Nephron (organoid): ENCODE measurements around the gene AAGAB.
"Not testable (repeated sequence)": the region's sequence is repeated elsewhere in the genome, so short reads cannot be mapped to it uniquely, and the experiment has no call there.

Experiments used
- H3K27ac Mint-ChIP-seq, 3 experiments: 2 replicates each; pipeline ENCODE4 v1.8.0; 2020; ENCODE audit warnings: mixed read lengths in 3 of 3, mild to moderate bottlenecking in 2 of 3, moderate library complexity in 1 of 3
- H3K27me3 Mint-ChIP-seq: 2 replicates; pipeline ENCODE4 v1.8.0; 2021; ENCODE audit warnings: low read depth, mild to moderate bottlenecking, moderate library complexity, mixed read lengths
- H3K36me3 Mint-ChIP-seq: 2 replicates; pipeline ENCODE4 v1.8.0; 2020; ENCODE audit warnings: low read depth, mixed read lengths
- H3K4me1 Mint-ChIP-seq: 2 replicates; pipeline ENCODE4 v1.8.0; 2020; ENCODE audit warnings: mixed read lengths
- H3K4me3 Mint-ChIP-seq, 3 experiments: 2 replicates each; pipeline ENCODE4 v1.8.0; 2020; ENCODE audit warnings: mild to moderate bottlenecking in 3 of 3, mixed read lengths in 3 of 3, moderate library complexity in 2 of 3
- H3K9me3 Mint-ChIP-seq: 2 replicates; pipeline ENCODE4 v1.8.0; 2020; ENCODE audit warnings: mixed read lengths
- CTCF ChIP-seq, 3 experiments: fragments of 200-600 bp; sonication (generic); IDR thresholded peaks; one replicate each; pipeline ENCODE4 v1.5.0; 2021; ENCODE audit warnings: antibody characterized with exemption in 3 of 3; ENCODE audit not compliant: unreplicated experiment in 3 of 3

The AAGAB gene

GRCh38 chr15:67290319-67290718, 35.9 kb upstream of the AAGAB start:
- Mint-ChIP-seq H3K27me3 (no peaks in the 10 kb centered on the region), H3K36me3 (peaks cover 3% of the 10 kb centered on the region), H3K9me3 (peaks cover 7% of the 10 kb centered on the region), H3K27ac (no peak overlapping the region), H3K4me1 (no peaks in the 10 kb centered on the region), H3K4me3 (no peak overlapping the region)
- TF ChIP-seq CTCF (IDR thresholded peaks at IDR 0.05; ENCODE audit: unreplicated experiment in 3 of 3) = no peak

GRCh38 chr15:67286400-67286799, 31.9 kb upstream of the AAGAB start:
- H3K4me3 Mint-ChIP-seq, H3K27me3 Mint-ChIP-seq, H3K36me3 Mint-ChIP-seq, H3K27ac Mint-ChIP-seq, H3K4me1 Mint-ChIP-seq: not testable (repeated sequence)
- peaks cover 12% of the 10 kb centered on the region for H3K9me3 Mint-ChIP-seq

GRCh38 chr15:67285625-67286024, 31.2 kb upstream of the AAGAB start:
- not testable (repeated sequence) for H3K36me3 Mint-ChIP-seq, H3K27ac Mint-ChIP-seq, H3K27me3 Mint-ChIP-seq, H3K4me1 Mint-ChIP-seq, H3K4me3 Mint-ChIP-seq
- peaks cover 12% of the 10 kb centered on the region for H3K9me3 Mint-ChIP-seq

GRCh38 chr15:67281714-67282113, 27.3 kb upstream of the AAGAB start:
- Mint-ChIP-seq H3K27ac (no peak overlapping the region), H3K36me3 (peaks cover 5% of the 10 kb centered on the region), H3K4me3 (no peak overlapping the region), H3K4me1 (no peaks in the 10 kb centered on the region), H3K9me3 (peaks cover 12% of the 10 kb centered on the region), H3K27me3 (no peaks in the 10 kb centered on the region)
- no peak for TF ChIP-seq CTCF (IDR thresholded peaks at IDR 0.05; ENCODE audit: unreplicated experiment in 3 of 3)

- H3K27ac Mint-ChIP-seq = peak overlapping the region in 1 of 3 experiments; percentile 60
- H3K4me3 Mint-ChIP-seq = no peak overlapping the region
- H3K4me1 Mint-ChIP-seq = no peaks in the 10 kb centered on the region
- no peak for TF ChIP-seq CTCF (IDR thresholded peaks at IDR 0.05; ENCODE audit: unreplicated experiment in 3 of 3)
- peaks cover 4% of the 10 kb centered on the region for H3K9me3 Mint-ChIP-seq
- H3K36me3 Mint-ChIP-seq = peaks cover 3% of the 10 kb centered on the region
- H3K27me3 Mint-ChIP-seq = no peaks in the 10 kb centered on the region
Observed at GRCh38 chr15:67280217-67280616, 25.8 kb upstream of the AAGAB start.

GRCh38 chr15:67276666-67277065, 22.2 kb upstream of the AAGAB start:
- peaks cover 12% of the 10 kb centered on the region for H3K9me3 Mint-ChIP-seq
- H3K4me3 Mint-ChIP-seq = no peak overlapping the region
- H3K27me3 Mint-ChIP-seq = no peaks in the 10 kb centered on the region
- H3K36me3 Mint-ChIP-seq = peaks cover 7% of the 10 kb centered on the region
- TF ChIP-seq CTCF (IDR thresholded peaks at IDR 0.05; ENCODE audit: unreplicated experiment in 3 of 3) = no peak
- no peaks in the 10 kb centered on the region for H3K4me1 Mint-ChIP-seq
- H3K27ac Mint-ChIP-seq = no peak overlapping the region

GRCh38 chr15:67274236-67274635, 19.8 kb upstream of the AAGAB start:
- H3K9me3 Mint-ChIP-seq = peaks cover 12% of the 10 kb centered on the region
- H3K27ac Mint-ChIP-seq = no peak overlapping the region
- H3K36me3 Mint-ChIP-seq = peaks cover 7% of the 10 kb centered on the region
- no peak overlapping the region for H3K4me3 Mint-ChIP-seq
- no peaks in the 10 kb centered on the region for H3K27me3 Mint-ChIP-seq
- TF ChIP-seq CTCF (IDR thresholded peaks at IDR 0.05; ENCODE audit: unreplicated experiment in 3 of 3) = no peak
- no peaks in the 10 kb centered on the region for H3K4me1 Mint-ChIP-seq
